Hepatocyte (in vitro differentiated cells): ENCODE measurements around the gene ZNF546. TPM values are rescaled to one million over a fixed set of nuclear protein-coding genes. Genes with fewer than 3 reads are reported as not detected.
A peak's percentile ranks its signal among the peaks of the same experiment; 100 is the strongest.

Experiments used
- DNase-seq: peaks from one replicate; pipeline ENCODE4 v3.0.0-alpha.2; 2016; ENCODE audit warnings: low spot score
- H2AFZ ChIP-seq: fragments of 200-600 bp; sonication (generic); 2 replicates; pipeline ENCODE4 v1.6.0; 2016; ENCODE audit warnings: antibody characterized with exemption, mild to moderate bottlenecking
- H3K27ac ChIP-seq: fragments of 200-600 bp; sonication (generic); 2 replicates; pipeline ENCODE4 v1.5.1; 2016; ENCODE audit warnings: mild to moderate bottlenecking
- H3K27me3 ChIP-seq: fragments of 200-600 bp; sonication (generic); 2 replicates; pipeline ENCODE4 v1.6.1; 2016
- H3K36me3 ChIP-seq: fragments of 200-600 bp; sonication (generic); replicated peaks from 2 replicates; pipeline ENCODE4 v1.5.1; 2016; ENCODE audit warnings: low read depth; ENCODE audit not compliant: insufficient read depth
- H3K4me1 ChIP-seq: fragments of 200-600 bp; sonication (generic); 2 replicates; pipeline ENCODE4 v1.5.1; 2016; ENCODE audit warnings: mild to moderate bottlenecking, moderate library complexity; ENCODE audit not compliant: insufficient read depth
- H3K4me2 ChIP-seq: fragments of 200-600 bp; sonication (generic); 2 replicates; pipeline ENCODE4 v1.6.0; 2016
- H3K4me3 ChIP-seq: fragments of 200-600 bp; sonication (generic); 2 replicates; pipeline ENCODE4 v1.5.1; 2016; ENCODE audit warnings: mild to moderate bottlenecking
- H3K79me2 ChIP-seq: fragments of 200-600 bp; sonication (generic); 2 replicates; pipeline ENCODE4 v1.6.0; 2017; ENCODE audit warnings: mild to moderate bottlenecking
- H3K9me2 ChIP-seq: fragments of 200-600 bp; sonication (generic); replicated peaks from 2 replicates; pipeline ENCODE4 v1.6.0; 2017; ENCODE audit warnings: mild to moderate bottlenecking; ENCODE audit not compliant: insufficient read depth
- H3K9me3 ChIP-seq: fragments of 200-600 bp; sonication (generic); 2 replicates; pipeline ENCODE4 v1.5.1; 2016; ENCODE audit warnings: low read depth, mild to moderate bottlenecking
- H4K20me1 ChIP-seq: fragments of 200-600 bp; sonication (generic); 2 replicates; pipeline ENCODE4 v1.6.0; 2016; ENCODE audit warnings: mild to moderate bottlenecking; ENCODE audit not compliant: insufficient read depth, poor library complexity, severe bottlenecking
- EZH2 ChIP-seq: fragments of 200-600 bp; sonication (generic); IDR thresholded peaks from 2 replicates; pipeline ENCODE4 v1.6.1; 2016; ENCODE audit warnings: antibody characterized with exemption, mild to moderate bottlenecking, borderline replicate concordance
- EZH2phosphoT487 ChIP-seq: fragments of 200-600 bp; sonication (generic); IDR thresholded peaks from one replicate; pipeline ENCODE4 v1.6.1; 2018; ENCODE audit warnings: antibody characterized with exemption, mild to moderate bottlenecking, low read depth, moderate library complexity; ENCODE audit not compliant: unreplicated experiment, severe bottlenecking
- WGBS: methylation state at CpG from one replicate; pipeline ENCODE4 v1.1.6; 2016; ENCODE audit warnings: low lambda C conversion rate; ENCODE audit errors: missing lambda C conversion rate; 5-methylcytosine and 5-hydroxymethylcytosine counted together
- polyA plus RNA-seq: library from polyadenylated mRNA; unstranded; fragments of >200 nt; fragmentation: Nextera tagmentation; extraction: Ambion mirVana; gene quantifications from 2 replicates; pipeline ENCODE4 v1.2.1, GENCODE V29; 2016
- total RNA-seq: library from RNA; depleted of rRNA; stranded (reverse); fragments of >200 nt; gene quantifications from 2 replicates; pipeline ENCODE4 v1.2.3, GENCODE V29; 2014
- TF ChIP-seq, protein P1 (sequence below): fragments of 200-600 bp; sonication (generic); IDR thresholded peaks from 2 replicates; pipeline ENCODE4 v1.5.1; 2016; ENCODE audit warnings: antibody characterized with exemption, mild to moderate bottlenecking; ENCODE audit not compliant: poor library complexity

ZNF546 gene
- total and polyA plus RNA-seq, 2 experiments from 2014 or later = 1.1 to 1.8 TPM

DNA sequence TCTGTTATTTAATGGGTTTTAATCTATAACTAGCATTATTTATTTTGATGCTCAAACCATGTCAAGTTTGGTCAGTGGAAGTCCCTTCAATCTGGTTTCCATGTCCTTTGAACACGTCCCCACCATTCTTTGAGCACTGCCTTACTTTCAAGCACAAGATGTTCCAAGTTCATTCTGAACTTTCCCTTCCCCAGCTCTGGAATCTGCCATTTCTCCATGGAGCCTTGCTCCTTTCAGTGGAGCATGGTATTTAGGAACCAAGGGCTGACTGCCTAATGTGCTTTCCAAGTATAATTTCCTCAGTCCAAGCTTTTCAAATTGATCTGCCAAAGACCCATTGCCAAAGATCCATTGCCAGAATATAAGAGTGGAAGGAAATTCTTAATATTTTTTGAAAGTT lies 1.1 kb upstream of the ZNF546 start:
- H3K4me3 ChIP-seq = peak overlapping the region; percentile 67
- H3K4me1 ChIP-seq = peaks cover 8% of the 10 kb centered on the region
- H3K27me3 ChIP-seq = no peaks in the 10 kb centered on the region
- H2AFZ ChIP-seq = peak overlapping the region; percentile 98
- no peak for DNase-seq
- peak overlapping the region; percentile 83 for H3K4me2 ChIP-seq
- H4K20me1 ChIP-seq = no peaks in the 10 kb centered on the region
- no peaks in the 10 kb centered on the region for H3K9me3 ChIP-seq
- WGBS = 81% methylated on average over 1 of the region's 1 CpG
- no peaks in the 10 kb centered on the region for H3K9me2 ChIP-seq
- H3K36me3 ChIP-seq = no peaks in the 10 kb centered on the region
- no peak overlapping the region for H3K27ac ChIP-seq
- peaks cover 37% of the 10 kb centered on the region for H3K79me2 ChIP-seq
- TF ChIP-seq, protein P1, sequence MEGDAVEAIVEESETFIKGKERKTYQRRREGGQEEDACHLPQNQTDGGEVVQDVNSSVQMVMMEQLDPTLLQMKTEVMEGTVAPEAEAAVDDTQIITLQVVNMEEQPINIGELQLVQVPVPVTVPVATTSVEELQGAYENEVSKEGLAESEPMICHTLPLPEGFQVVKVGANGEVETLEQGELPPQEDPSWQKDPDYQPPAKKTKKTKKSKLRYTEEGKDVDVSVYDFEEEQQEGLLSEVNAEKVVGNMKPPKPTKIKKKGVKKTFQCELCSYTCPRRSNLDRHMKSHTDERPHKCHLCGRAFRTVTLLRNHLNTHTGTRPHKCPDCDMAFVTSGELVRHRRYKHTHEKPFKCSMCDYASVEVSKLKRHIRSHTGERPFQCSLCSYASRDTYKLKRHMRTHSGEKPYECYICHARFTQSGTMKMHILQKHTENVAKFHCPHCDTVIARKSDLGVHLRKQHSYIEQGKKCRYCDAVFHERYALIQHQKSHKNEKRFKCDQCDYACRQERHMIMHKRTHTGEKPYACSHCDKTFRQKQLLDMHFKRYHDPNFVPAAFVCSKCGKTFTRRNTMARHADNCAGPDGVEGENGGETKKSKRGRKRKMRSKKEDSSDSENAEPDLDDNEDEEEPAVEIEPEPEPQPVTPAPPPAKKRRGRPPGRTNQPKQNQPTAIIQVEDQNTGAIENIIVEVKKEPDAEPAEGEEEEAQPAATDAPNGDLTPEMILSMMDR = no peak
- TF ChIP-seq EZH2 (no peak), EZH2phosphoT487 (no peak)

DNA sequence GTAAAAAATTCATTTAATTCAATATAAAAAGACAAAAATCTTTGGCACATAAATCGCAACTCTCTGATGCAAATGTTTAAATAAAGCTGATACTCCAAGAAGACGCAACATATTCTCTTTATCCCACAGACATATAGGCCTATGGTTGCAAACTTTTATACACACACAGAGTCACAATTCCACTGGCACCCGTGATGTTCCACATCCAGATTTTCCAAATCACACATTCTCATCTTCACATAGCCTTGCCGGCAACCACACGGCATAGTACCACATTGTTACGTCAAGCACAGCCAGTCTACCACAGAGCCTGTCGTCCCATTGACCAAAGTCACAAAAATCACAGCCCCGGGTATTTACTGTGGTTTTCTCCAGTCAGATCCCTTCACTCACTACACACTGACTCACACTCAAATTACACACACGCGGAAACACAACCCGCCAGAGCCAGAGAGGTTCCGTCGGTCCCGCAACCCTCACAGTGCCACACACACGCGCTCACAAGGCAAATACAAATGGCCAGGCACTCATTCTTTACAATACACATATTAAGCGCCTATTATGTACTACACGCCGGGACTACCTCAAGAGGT lies 546 bp upstream of the ZNF546 start:
- Histone ChIP-seq H3K4me3 (peak overlapping the region; percentile 67), H3K79me2 (peaks cover 34% of the 10 kb centered on the region), H3K4me2 (peak overlapping the region; percentile 83), H3K36me3 (no peaks in the 10 kb centered on the region), H3K4me1 (peaks cover 8% of the 10 kb centered on the region), H2AFZ (peak overlapping the region; percentile 98), H3K27me3 (no peaks in the 10 kb centered on the region), H4K20me1 (no peaks in the 10 kb centered on the region), H3K27ac (peak overlapping the region; percentile 88), H3K9me3 (no peaks in the 10 kb centered on the region), H3K9me2 (no peaks in the 10 kb centered on the region)
- TF ChIP-seq, protein P1 = no peak
- TF ChIP-seq EZH2 (no peak), EZH2phosphoT487 (no peak)
- DNase-seq = peak; percentile 31
- 10% methylated on average over 19 of the region's 19 CpGs for WGBS

DNA sequence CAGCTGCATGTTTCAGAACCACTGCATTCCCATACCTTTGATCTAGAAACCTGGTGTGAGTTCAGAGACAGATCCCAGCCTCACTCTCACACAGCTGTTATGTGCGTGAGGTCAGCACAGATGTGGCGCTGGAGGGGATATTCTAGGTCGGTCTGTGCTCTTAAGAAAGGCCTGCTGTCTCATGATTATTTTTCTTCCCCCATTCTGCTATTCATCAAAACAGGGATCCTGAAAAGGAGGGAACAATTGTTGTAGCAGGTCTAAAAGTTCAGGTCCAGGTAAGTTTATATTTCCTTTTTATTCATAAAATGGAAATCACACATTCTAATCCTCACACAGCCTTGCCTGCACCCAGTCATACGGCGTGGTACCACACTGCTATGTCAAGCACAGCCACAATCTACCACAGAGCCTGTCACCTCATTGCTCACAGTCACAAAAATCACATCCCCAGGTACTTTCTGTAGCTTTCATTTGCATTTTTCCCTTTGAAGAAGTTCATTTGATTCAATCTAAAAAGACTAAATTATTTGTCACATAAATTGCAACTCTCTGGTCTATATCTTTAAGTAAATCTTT lies 867 bp downstream of the ZNF546 start:
- no peak for DNase-seq
- peak overlapping the region; percentile 83 for H3K4me2 ChIP-seq
- no peaks in the 10 kb centered on the region for H3K9me2 ChIP-seq
- TF ChIP-seq EZH2 = no peak
- TF ChIP-seq, protein P1 = no peak
- peak overlapping the region; percentile 98 for H2AFZ ChIP-seq
- H4K20me1 ChIP-seq = no peaks in the 10 kb centered on the region
- no peaks in the 10 kb centered on the region for H3K36me3 ChIP-seq
- H3K79me2 ChIP-seq = peaks cover 26% of the 10 kb centered on the region
- 71% methylated on average over 5 of the region's 5 CpGs for WGBS
- peaks cover 8% of the 10 kb centered on the region for H3K4me1 ChIP-seq
- no peaks in the 10 kb centered on the region for H3K9me3 ChIP-seq
- H3K4me3 ChIP-seq = peak overlapping the region; percentile 67
- no peaks in the 10 kb centered on the region for H3K27me3 ChIP-seq
- peak overlapping the region; percentile 88 for H3K27ac ChIP-seq
